ENCODE measurements around the gene APOL2.
"Not testable (repeated sequence)": the region's sequence is repeated elsewhere in the genome, so short reads cannot be mapped to it uniquely, and the experiment has no call there.

Gene APOL2

GRCh38 chr22:36238373-36239149, 766 bp downstream of the APOL2 start:
- no peak for DNase-seq

DNA sequence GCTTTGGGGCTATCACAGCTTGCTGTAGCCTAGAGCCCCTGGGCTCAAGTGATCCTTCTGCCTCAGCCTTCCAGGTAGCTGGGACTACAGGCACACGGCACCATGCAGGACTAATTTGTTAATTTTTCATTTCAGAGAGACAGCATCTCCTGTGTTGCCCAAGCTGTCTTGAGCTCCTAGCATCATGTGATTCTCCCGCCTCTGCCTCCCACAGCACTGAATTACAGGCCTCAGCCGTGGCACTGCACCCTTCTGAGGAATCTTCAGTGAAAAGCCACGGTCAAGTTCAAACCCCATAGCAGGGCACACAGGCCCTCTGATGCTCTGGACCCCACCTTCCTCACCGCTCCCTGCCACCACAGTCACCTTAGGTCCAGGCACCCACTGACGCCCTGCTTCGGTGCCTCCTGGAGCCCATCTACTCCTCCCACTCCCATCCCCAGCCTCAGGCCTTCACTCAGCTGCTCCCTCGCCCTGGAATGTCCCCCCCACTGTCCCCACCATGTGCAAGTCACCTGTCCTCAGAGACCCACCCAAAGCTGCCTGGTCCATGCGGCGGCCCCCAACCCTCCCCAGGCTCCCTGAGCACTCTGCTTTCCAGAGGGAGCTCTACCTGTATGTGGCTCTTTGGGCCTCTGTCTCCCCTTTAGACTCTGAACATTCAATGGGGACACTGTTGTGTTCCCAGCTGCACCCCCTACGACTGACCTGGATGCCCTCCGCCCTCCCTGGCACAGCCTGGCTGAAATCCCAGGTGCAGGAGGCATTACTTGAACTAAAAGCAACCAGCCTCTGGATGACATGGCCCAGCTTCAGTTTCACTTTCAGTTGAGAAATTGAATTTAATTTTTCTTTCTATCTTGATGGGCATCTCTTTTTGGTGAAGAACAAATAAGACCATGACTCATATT, 1.6 kb downstream of the APOL2 start:
- DNase-seq: no peak

- DNase-seq: no peak
Observed at GRCh38 chr22:36236388-36237319, 2.7 kb downstream of the APOL2 start.

DNA sequence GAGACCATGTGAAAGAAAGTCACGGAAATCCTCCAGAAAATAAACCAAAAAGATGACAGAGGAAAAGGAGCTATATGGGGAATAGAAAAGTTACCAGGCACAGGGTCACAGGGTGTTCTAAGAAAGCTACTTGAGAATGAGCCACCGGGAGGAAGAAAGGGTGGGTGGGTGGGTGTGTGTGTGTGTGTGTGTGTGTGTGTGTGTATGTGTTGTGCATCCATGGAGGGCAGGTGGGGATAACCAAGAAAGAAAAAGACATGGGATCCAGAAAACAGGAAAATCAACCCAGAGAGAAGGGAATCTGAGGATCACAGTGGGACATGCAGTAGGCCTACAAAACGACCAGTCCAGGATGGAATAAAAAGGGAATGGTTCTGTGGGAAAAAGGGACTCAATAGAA, 3.7 kb downstream of the APOL2 start:
- DNase-seq: no peak

GRCh38 chr22:36234919-36235318, 4.4 kb downstream of the APOL2 start:
- DNase-seq: no peak

DNA sequence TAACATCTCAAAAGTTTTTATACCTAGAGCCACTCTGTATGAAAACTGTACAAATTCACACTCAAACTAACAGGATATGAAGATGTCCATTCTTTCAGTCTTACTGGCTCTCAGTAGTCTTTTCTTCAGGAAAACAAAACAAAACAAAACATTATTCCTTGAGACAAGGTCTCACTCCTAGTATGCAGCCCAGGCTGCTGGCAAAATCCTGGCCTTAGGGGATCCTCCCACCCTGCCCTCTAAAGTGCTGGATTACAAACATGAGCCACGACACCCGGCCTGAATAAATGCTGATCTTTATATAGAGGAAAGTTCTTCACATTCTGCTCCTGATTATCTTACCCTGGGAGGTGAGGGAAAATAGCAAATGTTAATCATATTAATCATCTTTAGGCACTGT, 5.1 kb downstream of the APOL2 start:
- DNase-seq: no peak

DNA sequence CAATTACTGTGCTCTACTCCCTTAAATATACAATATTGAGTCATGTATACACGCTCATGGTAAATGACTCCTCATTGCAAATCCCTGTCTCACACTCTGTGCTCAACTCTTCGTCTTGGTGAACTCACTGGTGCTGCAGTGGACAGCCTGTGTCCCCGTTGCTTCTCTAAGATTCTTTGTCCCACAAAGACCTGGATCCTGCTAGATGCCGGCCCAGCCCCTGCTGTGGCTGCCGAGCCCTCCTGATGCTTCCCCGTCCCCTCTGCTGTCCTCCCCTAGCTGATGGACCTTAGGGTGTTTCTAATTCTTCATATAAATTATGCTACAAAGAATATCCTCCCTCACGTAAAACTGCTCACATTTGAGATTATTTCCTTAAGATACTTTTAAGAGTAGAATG, 5.5 kb downstream of the APOL2 start:
- DNase-seq: no peak

DNA sequence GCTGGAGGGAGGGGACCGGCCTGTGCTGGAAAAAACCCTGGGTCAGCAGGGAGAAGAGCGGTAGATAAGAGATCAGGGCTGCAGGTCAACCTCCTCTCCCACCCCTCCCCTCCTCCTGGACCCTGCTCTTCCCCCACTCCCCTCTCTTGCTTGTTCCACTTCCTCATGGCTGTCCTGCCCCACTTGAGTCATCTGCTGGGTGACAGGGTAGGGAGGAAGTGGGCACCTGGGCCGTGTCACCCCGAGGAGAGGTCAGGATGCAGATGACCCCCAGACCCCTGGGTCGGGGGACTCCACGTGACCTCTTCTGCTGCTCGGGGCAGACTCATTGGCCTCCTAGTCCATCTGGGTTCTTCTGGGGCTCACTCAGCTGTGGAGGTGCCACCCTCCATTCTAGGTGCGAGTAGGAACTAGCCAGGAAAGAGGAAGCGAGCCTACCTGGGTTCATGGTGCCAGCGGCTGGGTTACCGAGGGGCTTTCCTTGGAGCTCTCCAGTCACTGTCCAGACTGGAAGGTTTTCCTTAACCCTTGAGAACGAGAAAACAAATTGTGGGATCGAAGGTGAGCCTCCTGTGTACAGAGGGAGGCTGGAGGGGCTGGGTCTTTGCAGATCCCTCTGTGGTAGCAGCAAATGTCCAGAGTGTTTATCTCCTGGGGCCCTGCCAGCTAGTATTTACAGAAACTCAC, 6.5 kb downstream of the APOL2 start:
- no peak for DNase-seq

DNA sequence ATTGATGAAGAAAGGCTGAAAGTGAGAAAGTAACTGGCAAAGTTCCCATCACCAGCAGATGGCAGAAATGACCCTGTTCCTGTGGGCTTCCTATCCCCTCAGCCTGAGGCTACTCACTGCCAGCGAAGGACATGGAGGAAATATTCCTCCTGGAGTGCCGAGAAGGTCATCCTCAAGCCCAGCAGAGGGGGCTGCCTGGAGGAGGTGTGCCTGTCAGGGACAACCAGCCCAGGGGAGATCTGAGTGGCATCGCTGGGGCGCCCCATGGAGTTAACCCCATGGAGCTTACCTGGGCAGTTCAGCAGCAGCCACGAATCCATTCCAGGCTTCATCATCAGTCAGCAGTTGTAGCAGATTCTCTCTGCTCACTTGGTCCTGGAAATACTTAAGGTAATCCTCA, 8.3 kb downstream of the APOL2 start:
- not testable (repeated sequence) for DNase-seq

DNA sequence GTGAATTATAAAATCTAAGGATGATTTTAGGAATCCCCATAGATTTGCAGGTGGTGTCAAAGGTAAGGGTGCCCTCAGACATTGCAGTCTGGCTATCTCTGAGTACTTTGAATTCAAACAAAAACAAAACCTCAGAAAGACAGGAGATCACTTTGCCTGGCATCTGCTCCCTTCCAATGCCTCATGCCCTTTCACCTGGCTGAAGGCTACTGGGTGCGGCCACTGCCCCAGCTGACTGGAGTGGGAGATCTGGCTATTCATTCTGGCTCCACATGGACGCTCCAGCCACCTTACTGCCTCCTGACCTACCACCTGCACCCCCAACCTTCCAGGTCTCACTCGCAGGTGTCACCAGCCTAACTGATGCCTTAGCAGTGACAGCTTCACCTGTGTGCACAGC, 9.7 kb downstream of the APOL2 start:
- not testable (repeated sequence) for DNase-seq

DNA sequence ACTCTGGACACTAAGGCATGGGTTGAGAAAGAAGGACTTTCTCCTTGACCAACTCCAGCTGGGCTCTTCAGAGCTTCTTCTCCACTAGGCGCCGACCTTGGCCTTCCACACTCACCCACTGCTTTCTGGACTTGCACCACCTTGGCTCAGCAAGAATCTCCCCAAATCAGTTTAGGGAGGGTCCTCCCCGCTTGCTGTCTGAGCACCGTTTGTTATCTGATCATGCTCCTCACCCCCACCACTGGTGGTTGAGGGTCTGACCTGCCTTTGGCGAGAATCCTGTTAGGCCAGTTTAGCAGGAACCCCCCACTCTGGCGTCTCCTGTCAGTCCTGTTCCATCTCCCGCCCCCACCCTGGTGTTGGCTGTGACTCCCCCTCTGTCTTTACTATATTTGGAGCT, 10.4 kb downstream of the APOL2 start:
- DNase-seq: no peak

DNA sequence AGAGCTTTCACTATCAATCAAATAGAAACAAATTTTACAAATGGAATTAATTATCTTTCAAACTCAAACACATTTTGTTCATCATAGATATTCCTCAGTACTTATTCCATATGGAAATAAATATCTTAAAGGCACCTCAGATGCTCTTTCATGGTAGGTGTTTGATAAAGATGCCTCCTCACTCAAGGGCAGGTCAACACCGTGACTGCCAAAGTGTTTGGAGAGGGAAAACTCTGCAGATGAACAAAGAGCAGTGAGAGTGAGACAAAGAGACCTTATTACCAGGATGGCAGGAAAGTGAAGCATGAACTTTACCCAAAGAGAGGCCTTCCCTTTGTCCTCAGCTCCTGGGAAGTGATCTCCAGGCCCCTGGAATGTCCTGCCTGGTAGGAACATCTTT, 11.0 kb downstream of the APOL2 start:
- DNase-seq: not testable (repeated sequence)

DNA sequence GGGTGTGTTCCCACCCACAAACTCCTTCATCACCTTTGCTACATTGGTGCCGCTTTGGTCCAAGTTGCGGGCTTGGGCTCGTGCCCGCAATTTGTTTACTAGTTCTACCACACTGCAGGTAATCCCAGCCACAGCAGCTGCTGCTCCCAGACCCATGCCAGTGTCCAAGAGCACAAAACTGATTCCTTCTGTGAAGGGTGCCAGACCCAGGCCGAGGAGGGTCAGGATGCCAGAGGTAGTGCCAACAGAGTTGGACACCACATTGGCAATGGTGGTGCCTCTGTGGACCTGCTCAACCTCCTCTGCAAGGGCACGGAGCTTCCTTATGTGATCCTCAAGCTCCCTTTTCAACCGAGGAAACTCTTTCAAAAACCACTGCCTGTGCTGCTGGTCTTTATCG, 11.5 kb downstream of the APOL2 start:
- no peak for DNase-seq

GRCh38 chr22:36227396-36227795, 11.9 kb downstream of the APOL2 start:
- peak; percentile 31 for DNase-seq

- no peak for DNase-seq
Observed at GRCh38 chr22:36226189-36226588, 13.1 kb downstream of the APOL2 start.

DNA sequence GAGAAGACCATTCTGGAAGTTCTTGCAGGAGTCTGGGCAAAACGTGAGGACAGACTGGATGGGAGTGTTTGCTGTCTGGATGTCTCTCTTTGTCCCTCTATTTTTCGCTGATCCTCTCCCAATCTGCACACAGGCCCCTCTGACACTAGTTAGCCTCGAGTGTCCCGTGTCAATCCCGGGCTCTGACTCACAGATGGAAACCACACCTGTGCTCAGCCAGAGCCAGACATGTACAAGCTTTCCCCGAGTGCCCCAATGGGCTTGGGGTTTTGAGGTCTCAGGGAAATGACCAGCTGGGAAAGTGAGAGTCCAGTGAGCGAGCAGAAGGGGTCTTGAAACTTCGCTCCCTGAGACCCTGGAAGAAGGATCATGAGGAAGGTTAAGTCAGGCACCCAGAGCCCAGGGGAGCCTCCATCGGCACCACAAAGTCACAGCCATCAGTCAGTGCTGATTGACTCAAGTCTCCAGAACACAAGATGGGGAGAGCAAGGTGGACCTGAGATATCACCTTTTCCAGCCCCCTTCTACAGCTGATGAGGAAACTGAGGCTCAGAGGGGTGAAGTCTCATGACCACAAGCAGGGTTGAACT, 13.9 kb downstream of the APOL2 start:
- DNase-seq: no peak

DNA sequence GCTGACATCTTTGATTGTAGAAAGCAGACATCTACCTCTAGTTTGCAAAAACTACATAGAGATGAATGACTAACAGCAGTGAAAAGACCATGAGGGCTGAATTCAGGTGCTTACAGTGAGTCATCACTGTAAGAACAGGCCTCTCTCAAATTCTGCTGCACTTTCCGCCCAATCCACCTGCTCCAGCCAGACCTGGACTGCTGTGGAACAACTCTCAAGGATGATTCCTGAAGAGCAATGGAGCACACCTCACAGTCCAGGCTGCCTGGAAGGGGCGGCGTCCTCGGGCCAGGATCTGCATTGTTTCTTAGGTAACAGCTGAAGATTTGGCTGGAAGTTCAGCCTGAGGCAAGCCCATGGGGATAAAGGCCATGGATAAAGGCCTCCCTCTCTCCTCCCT, 15.1 kb downstream of the APOL2 start:
- no peak for DNase-seq

GRCh38 chr22:36223504-36223903, 15.8 kb downstream of the APOL2 start:
- no peak for DNase-seq

GRCh38 chr22:36222887-36223450, 16.4 kb downstream of the APOL2 start:
- DNase-seq: no peak

- peak; percentile 39 for DNase-seq
Observed at GRCh38 chr22:36221799-36222751, 17.3 kb downstream of the APOL2 start.
